GM19023 (cell line): ENCODE data around the gene DUOX2.

Experiments
- ATAC-seq: cut with Tn5 transposase; IDR thresholded peaks from one replicate; pipeline ENCODE4 v1.9.1; 2021; ENCODE audit warnings: mild to moderate bottlenecking, moderate library complexity; ENCODE audit not compliant: unreplicated experiment

The DUOX2 gene

DNA sequence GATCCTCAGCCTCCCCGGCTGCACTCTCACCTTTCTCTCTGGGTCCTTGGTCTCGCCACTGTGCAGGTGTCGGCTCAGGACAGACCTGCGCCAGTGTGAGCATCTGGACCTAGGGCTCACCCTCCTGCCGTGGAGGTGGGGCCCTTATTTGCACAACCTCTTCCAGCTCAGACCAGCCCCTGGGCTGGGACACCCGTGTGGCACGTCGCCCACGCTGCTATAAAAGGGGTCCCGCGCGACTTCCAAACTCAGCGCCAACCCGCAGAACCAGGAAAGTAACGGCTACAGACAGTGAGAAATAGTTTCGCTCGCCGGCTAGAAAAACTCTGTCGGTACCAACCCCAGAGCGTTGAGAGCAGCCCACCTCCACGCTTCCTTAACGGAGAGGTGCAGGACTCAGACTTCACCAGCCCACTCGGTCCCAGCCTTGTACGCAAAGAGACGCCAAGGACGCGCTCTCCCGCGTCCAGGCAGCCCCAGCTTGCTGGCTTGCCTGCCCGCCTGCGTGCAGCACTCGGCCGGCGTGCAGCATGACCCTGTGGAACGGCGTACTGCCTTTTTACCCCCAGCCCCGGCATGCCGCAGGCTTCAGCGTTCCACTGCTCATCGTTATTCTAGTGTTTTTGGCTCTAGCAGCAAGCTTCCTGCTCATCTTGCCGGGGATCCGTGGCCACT lies at the start of gene DUOX2, which contains the start of gene DUOXA2:
Gene DUOX2 (minus strand): TSS at position 97 of the 675 bp plus-strand sequence. CDS start 761 bp downstream, outside the sequence.
Gene DUOXA2 (plus strand): TSS at position 251 of the 675 bp plus-strand sequence. CDS start 280 bp downstream, at position 531.
- ATAC-seq: no peak

DNA sequence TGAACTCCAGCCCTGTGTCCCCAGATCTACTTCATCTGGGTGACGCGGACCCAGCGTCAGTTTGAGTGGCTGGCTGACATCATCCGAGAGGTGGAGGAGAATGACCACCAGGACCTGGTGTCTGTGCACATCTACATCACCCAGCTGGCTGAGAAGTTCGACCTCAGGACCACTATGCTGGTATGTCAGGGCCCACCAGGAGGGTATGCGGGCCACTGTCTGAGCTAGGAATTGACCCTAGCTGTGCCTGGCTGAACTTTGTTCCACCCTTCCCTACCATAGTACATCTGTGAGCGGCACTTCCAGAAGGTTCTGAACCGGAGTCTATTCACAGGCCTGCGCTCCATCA lies 49.5 kb upstream of the DUOX2 start:
- ATAC-seq: no peak

DNA sequence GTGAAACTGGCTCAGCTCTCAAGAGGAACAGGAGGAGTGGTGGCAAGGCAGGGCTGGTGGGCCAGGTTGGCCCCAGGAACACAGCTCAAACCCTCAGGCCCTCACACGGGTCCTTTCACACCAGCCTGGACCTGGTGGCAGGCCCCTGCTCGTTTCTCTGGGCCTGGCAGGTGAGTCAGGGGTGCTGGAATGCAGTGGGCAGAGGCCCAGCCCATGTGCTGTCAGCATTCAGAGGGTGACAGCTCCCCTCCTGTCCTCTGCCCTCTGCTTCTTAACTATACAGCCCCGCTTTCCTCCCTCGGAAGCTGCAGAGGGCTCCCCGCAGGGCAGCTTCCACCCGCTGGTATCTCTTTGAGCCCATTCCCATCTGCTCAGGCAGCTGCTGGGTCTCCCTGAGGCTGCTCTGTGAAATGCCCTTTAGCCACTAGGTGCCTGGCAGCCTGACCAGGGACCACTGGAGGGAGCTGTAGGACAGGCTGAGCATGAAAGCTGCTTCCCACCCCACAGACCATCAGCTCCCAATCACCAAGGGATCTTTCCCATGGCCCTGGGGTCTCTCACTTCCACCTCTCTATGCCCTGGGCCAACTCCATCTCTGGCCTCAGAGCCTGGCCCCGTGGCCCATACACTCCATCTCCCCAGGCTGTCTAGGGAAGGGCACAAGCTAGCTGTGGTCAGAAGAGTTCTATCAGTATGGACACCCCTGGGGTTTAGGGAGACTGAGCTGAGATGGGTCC lies 49.0 kb upstream of the DUOX2 start:
- no peak for ATAC-seq

DNA sequence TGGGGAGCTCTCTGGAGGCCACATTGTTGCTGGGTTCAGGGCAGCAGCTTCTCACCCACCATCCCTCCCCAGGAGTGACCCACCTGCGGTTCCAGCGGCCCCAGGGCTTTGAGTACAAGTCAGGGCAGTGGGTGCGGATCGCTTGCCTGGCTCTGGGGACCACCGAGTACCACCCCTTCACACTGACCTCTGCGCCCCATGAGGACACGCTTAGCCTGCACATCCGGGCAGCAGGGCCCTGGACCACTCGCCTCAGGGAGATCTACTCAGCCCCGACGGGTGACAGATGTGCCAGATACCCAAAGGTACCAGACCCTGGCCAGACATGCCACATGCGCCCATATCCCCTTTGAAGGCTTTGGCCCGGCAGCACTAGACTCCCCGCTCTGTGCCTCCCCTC lies 47.7 kb upstream of the DUOX2 start:
- ATAC-seq: no peak

GRCh38 chr15:45157974-45158373 lies 44.0 kb upstream of the DUOX2 start:
- ATAC-seq: no peak

GRCh38 chr15:45156744-45157455 lies 42.9 kb upstream of the DUOX2 start:
- no peak for ATAC-seq

GRCh38 chr15:45155739-45156138 lies 41.8 kb upstream of the DUOX2 start:
- no peak for ATAC-seq

- no peak for ATAC-seq
These were observed 38.2 kb upstream of the DUOX2 start for GRCh38 chr15:45151998-45152828.

- ATAC-seq: no peak
These were observed 37.0 kb upstream of the DUOX2 start for GRCh38 chr15:45150997-45151396.

GRCh38 chr15:45150481-45150880 lies 36.5 kb upstream of the DUOX2 start:
- ATAC-seq: no peak

DNA sequence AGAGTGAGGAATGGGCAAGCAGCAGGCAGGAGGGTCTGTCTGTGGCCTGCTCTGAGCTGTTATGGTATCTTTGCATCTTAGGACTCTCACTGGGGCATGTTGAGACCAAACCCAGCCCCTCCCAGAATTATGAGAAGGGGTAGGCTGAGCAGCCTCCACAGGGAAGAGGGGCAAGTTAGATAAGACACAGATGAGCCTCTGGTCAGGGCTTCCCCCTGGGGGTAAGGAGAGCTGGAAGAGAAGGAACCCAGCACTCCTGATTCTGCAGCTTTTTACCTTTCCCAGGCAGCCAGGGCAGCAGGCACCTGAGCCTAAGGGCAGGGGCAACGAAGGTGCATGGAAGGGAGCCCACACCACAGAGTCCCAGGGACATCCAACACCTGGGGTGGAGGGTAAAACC lies 35.1 kb upstream of the DUOX2 start:
- no peak for ATAC-seq

GRCh38 chr15:45148076-45149059 lies 34.4 kb upstream of the DUOX2 start:
- ATAC-seq: no peak

- ATAC-seq: no peak
These were observed 33.6 kb upstream of the DUOX2 start for GRCh38 chr15:45147606-45148005.

DNA sequence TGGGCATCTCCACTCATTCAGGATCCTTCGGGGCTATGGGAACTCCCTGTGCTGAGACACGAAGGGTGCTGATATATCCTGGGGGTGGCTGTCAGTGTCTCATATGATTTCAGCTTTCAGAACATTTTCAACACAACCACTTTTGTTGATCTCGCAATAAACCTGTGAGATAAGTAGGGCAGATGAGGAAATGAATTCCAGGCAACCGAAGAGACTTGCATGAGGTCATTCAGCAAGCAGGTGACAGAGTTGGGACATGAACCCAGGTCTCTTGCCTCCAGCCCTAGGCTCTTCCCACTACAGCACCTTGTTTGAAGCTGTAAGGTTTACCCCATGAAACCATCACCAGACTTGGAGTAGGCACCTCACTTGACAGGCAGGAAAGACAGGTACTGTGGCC lies 32.4 kb upstream of the DUOX2 start:
- ATAC-seq: no peak

- no peak for ATAC-seq
These were observed 30.8 kb upstream of the DUOX2 start for GRCh38 chr15:45144775-45145174.

DNA sequence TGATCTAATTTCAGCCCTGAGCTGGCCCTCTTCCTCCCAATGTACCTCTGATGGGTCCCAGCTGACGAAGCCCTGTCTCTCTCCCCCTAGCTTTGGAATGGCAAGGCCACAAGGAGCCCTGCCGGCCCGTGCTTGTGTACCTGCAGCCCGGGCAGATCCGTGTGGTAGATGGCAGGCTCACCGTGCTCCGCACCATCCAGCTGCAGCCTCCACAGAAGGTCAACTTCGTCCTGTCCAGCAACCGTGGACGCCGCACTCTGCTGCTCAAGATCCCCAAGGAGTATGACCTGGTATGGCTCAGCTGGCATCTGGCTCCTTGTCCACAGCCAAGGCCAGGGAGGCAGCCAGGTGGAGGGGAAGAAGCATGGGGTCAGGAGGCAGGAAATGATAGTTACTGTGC lies 30.0 kb upstream of the DUOX2 start:
- ATAC-seq: no peak

GRCh38 chr15:45143056-45143455 lies 29.1 kb upstream of the DUOX2 start:
- ATAC-seq: no peak

DNA sequence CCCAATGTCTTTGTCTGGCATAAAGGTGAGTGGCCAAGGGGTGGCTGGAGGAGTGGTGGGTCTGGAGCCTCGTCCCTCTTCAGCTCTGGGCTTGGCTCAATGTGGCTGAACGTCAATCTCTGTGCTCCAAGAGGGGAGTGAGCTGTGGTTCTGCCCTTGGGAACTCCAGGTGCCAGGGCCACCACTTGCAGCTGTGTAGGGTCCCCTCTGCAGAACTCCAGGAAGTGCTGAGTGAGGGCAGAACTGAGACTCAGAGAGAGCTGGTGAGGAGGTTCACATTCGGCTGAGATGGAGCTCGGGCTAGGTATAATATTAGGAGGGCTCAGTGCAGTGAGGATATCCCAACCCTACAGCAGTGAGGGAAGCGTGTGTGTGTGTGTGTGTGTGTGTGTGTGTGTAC lies 27.4 kb upstream of the DUOX2 start:
- no peak for ATAC-seq

DNA sequence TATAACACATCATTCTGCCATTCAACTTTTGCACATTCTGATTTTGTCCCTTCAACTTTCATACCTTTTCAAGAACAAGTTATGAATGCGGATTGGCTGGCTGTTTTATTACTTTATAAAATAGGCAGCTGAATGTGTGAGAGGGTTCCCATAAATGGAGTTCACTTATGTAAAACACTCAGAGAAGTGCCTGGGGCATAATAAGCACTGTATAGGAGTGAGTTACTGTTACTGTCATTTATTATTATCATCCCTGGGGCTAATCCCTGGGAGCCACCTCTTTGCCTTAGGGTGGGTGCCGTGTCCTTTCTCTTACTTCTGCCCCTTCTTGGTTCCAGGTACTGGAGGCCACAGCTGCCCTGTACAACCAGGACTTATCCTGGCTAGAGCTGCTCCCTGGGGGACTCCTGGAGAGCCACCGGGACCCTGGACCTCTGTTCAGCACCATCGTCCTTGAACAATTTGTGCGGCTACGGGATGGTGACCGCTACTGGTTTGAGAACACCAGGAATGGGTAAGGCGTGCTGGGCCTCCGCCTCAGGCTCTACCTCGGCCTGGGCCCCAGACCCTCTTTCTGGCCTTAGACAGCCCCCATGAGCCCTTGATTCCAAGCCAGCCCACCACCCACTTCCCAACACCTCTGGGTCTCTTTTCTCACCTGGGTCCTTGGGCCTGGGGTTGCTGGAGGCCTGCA lies 26.7 kb upstream of the DUOX2 start:
- ATAC-seq: no peak
